ENCODE results near the gene SMIM24. TPM values are rescaled to one million over a fixed set of nuclear protein-coding genes. Genes with fewer than 3 reads are reported as not detected.
"Not testable (repeated sequence)": the region's sequence is repeated elsewhere in the genome, so short reads cannot be mapped to it uniquely, and the experiment has no call there.

The SMIM24 gene
- polyA plus RNA-seq, result 1,000 to 10,000 TPM in 2 of 4 donors, 100 to 1,000 TPM in 2; 270 to 1,947 (median 1,286) TPM
- long read RNA-seq, donor 1, result 0 reads
- long read RNA-seq, donor 2, transcript SMIM24-204 (2 exons, 660 nt), result minor isoform, 14 of 268 reads
- long read RNA-seq, donor 2, transcript SMIM24-201 (4 exons, 1,329 nt), result major isoform, 157 of 268 reads
- long read RNA-seq, donor 2, transcript SMIM24-203 (3 exons, 820 nt), result minor isoform, 32 of 268 reads
- long read RNA-seq, donor 2, partial matches to known transcripts, result 65 of 268 reads
- long read RNA-seq, donor 2, other reads (novel, unspliced or antisense), result 0 of 268 reads
- long read RNA-seq, donor 3, transcript SMIM24-201 (4 exons, 1,329 nt), result major isoform, 234 of 330 reads
- long read RNA-seq, donor 3, transcript SMIM24-204 (2 exons, 660 nt), result minor isoform, 27 of 330 reads
- long read RNA-seq, donor 3, transcript SMIM24-203 (3 exons, 820 nt), result minor isoform, 40 of 330 reads
- long read RNA-seq, donor 3, partial matches to known transcripts, result 15 of 330 reads
- long read RNA-seq, donor 3, other reads (novel, unspliced or antisense), result 14 of 330 reads
- long read RNA-seq, donor 4, partial matches to known transcripts, result 0 of 2 reads
- long read RNA-seq, donor 4, other reads (novel, unspliced or antisense), result 0 of 2 reads
- long read RNA-seq, donor 5, transcript SMIM24-201 (4 exons, 1,329 nt), result major isoform, 72 of 92 reads
- long read RNA-seq, donor 5, transcript SMIM24-203 (3 exons, 820 nt), result minor isoform, 9 of 92 reads
- long read RNA-seq, donor 5, transcript SMIM24-204 (2 exons, 660 nt), result minor isoform, 11 of 92 reads
- long read RNA-seq, donor 5, partial matches to known transcripts, result 0 of 92 reads
- long read RNA-seq, donor 5, other reads (novel, unspliced or antisense), result 0 of 92 reads
- long read RNA-seq, donor 6, transcript SMIM24-203 (3 exons, 820 nt), result minor isoform, 62 of 395 reads
- long read RNA-seq, donor 6, transcript SMIM24-204 (2 exons, 660 nt), result minor isoform, 32 of 395 reads
- long read RNA-seq, donor 6, transcript SMIM24-201 (4 exons, 1,329 nt), result major isoform, 267 of 395 reads
- long read RNA-seq, donor 6, partial matches to known transcripts, result 34 of 395 reads
- long read RNA-seq, donor 6, other reads (novel, unspliced or antisense), result 0 of 395 reads
- long read RNA-seq, donor 7, partial matches to known transcripts, result 0 of 1 reads
- long read RNA-seq, donor 7, other reads (novel, unspliced or antisense), result 0 of 1 reads
- long read RNA-seq, donor 8, result 0 reads
- long read RNA-seq, donor 9, transcript SMIM24-203 (3 exons, 820 nt), result minor isoform, 13 of 72 reads
- long read RNA-seq, donor 9, transcript SMIM24-204 (2 exons, 660 nt), result minor isoform, 12 of 72 reads
- long read RNA-seq, donor 9, transcript SMIM24-201 (4 exons, 1,329 nt), result major isoform, 47 of 72 reads
- long read RNA-seq, donor 9, partial matches to known transcripts, result 0 of 72 reads
- long read RNA-seq, donor 9, other reads (novel, unspliced or antisense), result 0 of 72 reads
- long read RNA-seq, donor 10, transcript SMIM24-201 (4 exons, 1,329 nt), result major isoform, 136 of 208 reads
- long read RNA-seq, donor 10, transcript SMIM24-203 (3 exons, 820 nt), result minor isoform, 44 of 208 reads
- long read RNA-seq, donor 10, transcript SMIM24-204 (2 exons, 660 nt), result minor isoform, 12 of 208 reads
- long read RNA-seq, donor 10, partial matches to known transcripts, result 16 of 208 reads
- long read RNA-seq, donor 10, other reads (novel, unspliced or antisense), result 0 of 208 reads

DNA sequence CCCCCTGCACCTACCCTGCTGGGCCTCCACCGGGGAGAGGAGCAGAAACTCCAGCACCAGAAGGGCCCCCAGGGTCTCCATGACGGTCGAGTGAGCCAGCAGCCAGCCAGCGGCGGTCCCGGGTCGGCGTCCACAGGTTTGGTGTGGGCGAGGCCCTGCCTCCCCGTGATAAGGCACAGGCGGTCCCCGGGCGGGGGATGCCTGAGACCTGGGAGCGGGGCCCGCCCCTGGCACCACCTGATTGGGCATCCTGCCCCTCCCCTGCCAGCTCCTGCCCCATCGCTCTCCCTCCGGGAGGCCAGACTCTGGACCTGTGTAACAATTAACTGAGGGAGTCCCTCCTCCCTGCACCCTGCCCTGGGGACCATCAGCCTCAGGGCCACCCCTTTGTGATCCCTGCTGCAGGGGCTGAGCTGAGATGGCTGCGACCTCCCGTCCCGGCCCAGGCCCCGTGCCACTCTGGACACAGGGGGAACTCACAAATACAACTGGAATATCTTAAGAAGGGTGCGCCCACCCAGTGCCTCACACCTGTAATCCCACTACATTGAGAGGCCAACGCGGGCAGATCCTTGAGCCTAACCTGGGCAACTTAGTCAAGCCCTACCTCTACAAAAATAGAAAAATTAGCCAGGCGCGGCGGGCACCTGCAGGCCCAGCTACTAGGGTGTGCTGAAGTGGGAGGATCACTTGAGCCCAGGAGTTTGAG lies at the start of gene SMIM24:
Gene SMIM24, minus strand, starts transcription at position 143 of the 709 bp plus-strand sequence. Its CDS starts 62 bp downstream, at position 81.
- peak within 1 kb of the TSS; percentile 78 to 96 (median 93) for H3K27ac ChIP-seq (ENCODE audit: low read depth in 1 of 3, low read length in 2 of 3)
- no peak for FAIRE-seq
- H3K36me3 ChIP-seq (ENCODE audit: control insufficient read depth in 3 of 3, insufficient read depth in 2 of 3, low read depth in 1 of 3, low read length in 3 of 3), result peaks cover 0 to 34% (median 5%) of the 10 kb centered on the region in 3 donors
- H3K4me3 ChIP-seq (ENCODE audit: low read depth in 1 of 3, low read length in 3 of 3), result peak within 1 kb of the TSS in 2 of 3 donors; percentile 66 to 82
- H3K4me1 ChIP-seq (ENCODE audit: control insufficient read depth in 3 of 3, insufficient read depth in 2 of 3, low read depth in 1 of 3, low read length in 2 of 3), result peaks cover 0 to 29% (median 0%) of the 10 kb centered on the region in 3 donors
- 14 to 42% (median 29%) methylated on average over 26 to 27 of the region's 27 CpGs for WGBS, 3 donors
- peaks cover 0 to 5% of the 10 kb centered on the region in 2 donors for H3K9me3 ChIP-seq (ENCODE audit: control insufficient read depth in 2 of 2, insufficient read depth in 1 of 2, low read depth in 1 of 2, low read length in 1 of 2)
- peak; percentile 95 to 99 for DNase-seq
- peaks cover 0 to 6% (median 3%) of the 10 kb centered on the region in 3 donors for H3K27me3 ChIP-seq (ENCODE audit: control insufficient read depth in 3 of 3, insufficient read depth in 3 of 3, low read length in 3 of 3)

DNA sequence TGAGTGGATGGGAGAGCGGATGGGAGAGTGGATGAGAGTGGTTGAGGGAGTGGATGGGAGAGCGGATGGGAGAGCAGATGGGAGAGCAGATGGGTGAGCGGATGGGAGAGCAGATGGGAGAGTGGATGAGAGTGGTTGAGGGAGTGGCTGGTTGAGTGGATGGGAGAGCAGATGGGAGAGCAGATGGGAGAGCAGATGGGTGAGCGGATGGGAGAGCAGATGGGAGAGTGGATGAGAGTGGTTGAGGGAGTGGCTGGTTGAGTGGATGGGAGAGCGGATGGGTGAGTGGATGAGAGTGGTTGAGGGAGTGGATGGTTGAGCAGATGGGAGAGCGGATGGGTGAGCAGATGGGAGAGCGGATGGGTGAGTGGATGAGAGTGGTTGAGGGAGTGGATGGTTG lies 49.0 kb upstream of the SMIM24 start:
- 97 to 99% (median 99%) methylated on average over 7 of the region's 7 CpGs for WGBS, 3 donors
- not testable (repeated sequence) for H3K27ac ChIP-seq (ENCODE audit: low read depth in 1 of 3, low read length in 2 of 3); DNase-seq; FAIRE-seq; H3K4me3 ChIP-seq (ENCODE audit: low read depth in 1 of 3, low read length in 3 of 3); H3K4me1 ChIP-seq (ENCODE audit: control insufficient read depth in 3 of 3, insufficient read depth in 2 of 3, low read depth in 1 of 3, low read length in 2 of 3); H3K27me3 ChIP-seq (ENCODE audit: control insufficient read depth in 3 of 3, insufficient read depth in 3 of 3, low read length in 3 of 3); H3K9me3 ChIP-seq (ENCODE audit: control insufficient read depth in 2 of 2, insufficient read depth in 1 of 2, low read depth in 1 of 2, low read length in 1 of 2)
- H3K36me3 ChIP-seq (ENCODE audit: control insufficient read depth in 3 of 3, insufficient read depth in 2 of 3, low read depth in 1 of 3, low read length in 3 of 3), result peaks cover 16 to 81% (median 33%) of the 10 kb centered on the region in 3 donors

DNA sequence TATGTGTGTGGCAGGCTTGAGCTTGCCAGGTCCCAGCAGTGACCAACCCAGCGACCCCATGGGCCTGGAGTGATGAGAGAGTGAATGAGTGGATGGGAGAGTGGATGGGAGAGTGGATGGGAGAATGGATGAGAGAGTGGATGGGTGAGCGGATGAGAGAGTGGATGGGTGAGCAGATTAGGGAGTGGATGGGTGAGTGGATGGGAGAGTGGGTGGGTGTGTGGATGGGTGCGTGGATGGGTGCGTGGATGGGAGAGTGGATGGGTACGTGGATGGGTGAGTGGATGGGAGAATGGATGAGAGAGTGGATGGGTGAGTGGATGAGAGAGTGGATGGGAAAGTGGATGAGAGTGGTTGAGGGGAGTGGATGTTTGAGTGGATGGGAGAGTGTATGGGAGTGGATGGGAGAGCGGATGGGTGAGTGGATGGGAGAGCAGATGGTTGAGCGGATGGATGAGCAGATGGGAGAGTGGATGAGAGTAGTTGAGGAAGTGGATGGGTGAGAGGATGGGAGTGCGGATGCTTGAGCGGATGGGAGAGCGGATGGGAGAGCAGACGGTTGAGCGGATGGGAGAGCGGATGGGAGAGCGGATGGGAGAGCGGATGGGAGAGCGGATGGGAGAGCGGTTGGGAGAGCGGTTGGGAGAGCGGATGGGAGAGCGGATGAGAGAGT lies 48.4 kb upstream of the SMIM24 start:
- Histone ChIP-seq H3K27ac (ENCODE audit: low read depth in 1 of 3, low read length in 2 of 3) (no peak overlapping the region), H3K36me3 (ENCODE audit: control insufficient read depth in 3 of 3, insufficient read depth in 2 of 3, low read depth in 1 of 3, low read length in 3 of 3) (peaks cover 15 to 81% (median 31%) of the 10 kb centered on the region in 3 donors), H3K9me3 (ENCODE audit: control insufficient read depth in 2 of 2, insufficient read depth in 1 of 2, low read depth in 1 of 2, low read length in 1 of 2) (no peaks in the 10 kb centered on the region), H3K4me3 (ENCODE audit: low read depth in 1 of 3, low read length in 3 of 3) (no peak overlapping the region), H3K27me3 (ENCODE audit: control insufficient read depth in 3 of 3, insufficient read depth in 3 of 3, low read length in 3 of 3) (no peaks in the 10 kb centered on the region), H3K4me1 (ENCODE audit: control insufficient read depth in 3 of 3, insufficient read depth in 2 of 3, low read depth in 1 of 3, low read length in 2 of 3) (no peaks in the 10 kb centered on the region)
- FAIRE-seq, result no peak
- no peak for DNase-seq
- 94 to 98% (median 95%) methylated on average over 20 of the region's 20 CpGs for WGBS, 3 donors

DNA sequence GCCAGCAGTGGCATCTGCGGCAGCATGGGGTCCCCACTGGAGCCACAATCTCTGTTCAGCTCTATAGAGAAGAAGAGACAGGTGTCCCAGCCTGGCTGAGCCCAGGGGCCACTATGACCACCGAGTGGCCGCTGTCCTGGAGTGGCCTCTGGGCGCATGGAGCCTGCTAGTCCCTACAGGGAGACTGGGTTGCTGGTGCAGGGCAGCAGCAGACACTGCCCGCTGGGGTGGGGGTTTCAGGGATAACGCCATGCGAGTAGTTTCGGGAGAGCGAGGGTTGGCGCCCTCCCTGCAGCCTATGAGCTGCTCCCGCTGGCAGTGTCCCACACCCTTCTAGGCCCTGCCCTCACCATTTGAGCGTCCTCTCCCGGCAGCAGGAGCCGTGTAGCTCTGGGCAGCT lies 47.8 kb upstream of the SMIM24 start:
- H3K9me3 ChIP-seq (ENCODE audit: control insufficient read depth in 2 of 2, insufficient read depth in 1 of 2, low read depth in 1 of 2, low read length in 1 of 2), result no peaks in the 10 kb centered on the region
- H3K27me3 ChIP-seq (ENCODE audit: control insufficient read depth in 3 of 3, insufficient read depth in 3 of 3, low read length in 3 of 3), result no peaks in the 10 kb centered on the region
- no peak overlapping the region for H3K27ac ChIP-seq (ENCODE audit: low read depth in 1 of 3, low read length in 2 of 3)
- H3K36me3 ChIP-seq (ENCODE audit: control insufficient read depth in 3 of 3, insufficient read depth in 2 of 3, low read depth in 1 of 3, low read length in 3 of 3), result peaks cover 20 to 81% (median 25%) of the 10 kb centered on the region in 3 donors
- no peak overlapping the region for H3K4me3 ChIP-seq (ENCODE audit: low read depth in 1 of 3, low read length in 3 of 3)
- WGBS, 3 donors, result 97 to 99% (median 98%) methylated on average over 13 to 14 of the region's 14 CpGs
- no peaks in the 10 kb centered on the region for H3K4me1 ChIP-seq (ENCODE audit: control insufficient read depth in 3 of 3, insufficient read depth in 2 of 3, low read depth in 1 of 3, low read length in 2 of 3)
- FAIRE-seq, result no peak
- DNase-seq, result no peak

DNA sequence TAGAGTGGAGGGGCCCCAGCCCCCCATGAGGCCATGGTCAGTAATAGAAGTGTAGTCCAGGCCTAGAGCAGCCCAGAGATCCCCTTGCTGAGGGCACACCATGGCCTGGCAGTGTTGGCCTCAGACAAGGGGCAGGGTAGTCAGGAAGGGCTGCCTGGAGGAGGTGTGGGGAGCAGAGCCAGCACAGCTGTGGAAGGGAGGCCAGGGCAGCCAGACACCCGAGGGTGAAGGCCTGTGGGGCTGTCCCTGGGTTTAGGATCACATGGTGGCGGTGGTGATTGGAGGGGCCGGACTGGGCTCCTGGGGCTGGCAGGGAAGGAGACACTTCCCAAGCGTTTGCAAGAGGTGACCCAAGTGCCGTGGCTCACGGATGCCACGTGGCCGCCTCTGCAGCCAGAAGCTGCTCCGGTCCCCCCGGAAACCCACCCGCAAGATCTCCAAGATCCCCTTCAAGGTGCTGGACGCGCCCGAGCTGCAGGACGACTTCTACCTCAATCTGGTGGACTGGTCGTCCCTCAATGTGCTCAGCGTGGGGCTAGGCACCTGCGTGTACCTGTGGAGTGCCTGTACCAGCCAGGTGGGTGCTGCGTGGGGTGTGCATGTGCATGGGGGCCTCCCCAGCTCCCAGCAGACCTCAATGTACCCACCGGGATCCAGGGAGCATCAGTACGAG lies 47.0 kb upstream of the SMIM24 start:
- H3K27ac ChIP-seq (ENCODE audit: low read depth in 1 of 3, low read length in 2 of 3), result no peak overlapping the region
- DNase-seq (no peak), FAIRE-seq (no peak)
- no peaks in the 10 kb centered on the region for H3K27me3 ChIP-seq (ENCODE audit: control insufficient read depth in 3 of 3, insufficient read depth in 3 of 3, low read length in 3 of 3)
- peaks cover 20 to 81% (median 24%) of the 10 kb centered on the region in 3 donors for H3K36me3 ChIP-seq (ENCODE audit: control insufficient read depth in 3 of 3, insufficient read depth in 2 of 3, low read depth in 1 of 3, low read length in 3 of 3)
- no peaks in the 10 kb centered on the region for H3K9me3 ChIP-seq (ENCODE audit: control insufficient read depth in 2 of 2, insufficient read depth in 1 of 2, low read depth in 1 of 2, low read length in 1 of 2)
- no peaks in the 10 kb centered on the region for H3K4me1 ChIP-seq (ENCODE audit: control insufficient read depth in 3 of 3, insufficient read depth in 2 of 3, low read depth in 1 of 3, low read length in 2 of 3)
- no peak overlapping the region for H3K4me3 ChIP-seq (ENCODE audit: low read depth in 1 of 3, low read length in 3 of 3)
- 95 to 97% (median 97%) methylated on average over 14 to 21 of the region's 21 CpGs for WGBS, 3 donors

DNA sequence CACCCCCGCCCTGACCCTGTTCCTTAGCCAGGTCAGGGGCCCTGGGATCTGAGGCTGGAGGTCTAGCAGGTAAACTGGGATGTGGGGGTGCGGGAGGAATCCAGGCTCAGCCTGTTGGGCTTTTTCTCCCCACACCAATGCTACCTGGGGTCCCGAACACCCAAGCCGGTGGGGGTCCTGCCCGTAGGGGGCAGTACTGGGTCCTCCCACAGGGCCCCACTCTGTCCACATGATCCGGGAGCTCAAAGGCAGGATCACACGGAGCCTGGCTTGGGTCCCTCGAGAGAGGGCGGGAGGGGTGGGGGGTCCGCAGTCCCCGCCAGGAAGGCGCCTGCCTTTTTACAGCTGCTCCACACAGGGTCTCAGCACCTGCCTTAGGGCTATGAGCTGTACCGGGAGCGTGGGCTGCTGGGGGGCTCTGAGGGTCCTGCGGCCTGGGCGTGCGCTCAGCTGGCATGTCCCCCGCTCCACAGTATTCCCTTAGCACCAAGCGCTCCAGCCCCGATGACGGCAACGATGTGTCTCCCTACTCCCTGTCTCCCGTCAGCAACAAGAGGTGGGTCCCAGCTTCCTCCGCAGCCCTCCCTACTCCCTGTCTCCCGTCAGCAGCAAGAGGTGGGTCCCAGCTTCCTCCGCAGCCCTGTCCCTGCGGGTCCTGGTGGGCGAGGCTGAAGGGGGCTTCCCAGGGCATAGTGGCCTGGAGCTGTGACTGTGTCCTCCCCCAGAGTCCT lies 46.3 kb upstream of the SMIM24 start:
- 91 to 96% (median 92%) methylated on average over 26 to 28 of the region's 28 CpGs for WGBS, 3 donors
- no peaks in the 10 kb centered on the region for H3K9me3 ChIP-seq (ENCODE audit: control insufficient read depth in 2 of 2, insufficient read depth in 1 of 2, low read depth in 1 of 2, low read length in 1 of 2)
- peaks cover 17 to 81% (median 20%) of the 10 kb centered on the region in 3 donors for H3K36me3 ChIP-seq (ENCODE audit: control insufficient read depth in 3 of 3, insufficient read depth in 2 of 3, low read depth in 1 of 3, low read length in 3 of 3)
- H3K27ac ChIP-seq (ENCODE audit: low read depth in 1 of 3, low read length in 2 of 3), result no peak overlapping the region
- no peak overlapping the region for H3K4me3 ChIP-seq (ENCODE audit: low read depth in 1 of 3, low read length in 3 of 3)
- no peaks in the 10 kb centered on the region for H3K27me3 ChIP-seq (ENCODE audit: control insufficient read depth in 3 of 3, insufficient read depth in 3 of 3, low read length in 3 of 3)
- DNase-seq (no peak), FAIRE-seq (no peak)
- H3K4me1 ChIP-seq (ENCODE audit: control insufficient read depth in 3 of 3, insufficient read depth in 2 of 3, low read depth in 1 of 3, low read length in 2 of 3), result no peaks in the 10 kb centered on the region
